ENCODE results near the gene IL36RN.

GRCh38 chr2:113054066-113054465 is 4.9 kb upstream of the IL36RN start:
- TF ChIP-seq L3MBTL2 (conservative IDR thresholded peaks at IDR 0.05) (no peak), ELF4 (IDR thresholded peaks at IDR 0.05) (no peak), BHLHE40 (IDR thresholded peaks at IDR 0.05; ENCODE audit: borderline replicate concordance) (no peak), CTBP1 (IDR thresholded peaks at IDR 0.05; ENCODE audit: borderline replicate concordance) (no peak), PKNOX1 (IDR thresholded peaks at IDR 0.05) (no peak), TARDBP (IDR thresholded peaks at IDR 0.05) (no peak)

Data from HEK293T (cell line).